Activated naive CD8-positive, alpha-beta T cell treated with anti-CD3 and anti-CD28 coated beads, Interleukin-2, amount 10 ng/mL, durations not matched to agents 7 days and 5 days (primary cell): ENCODE data around the gene TPBG. TPM values are rescaled to one million over a fixed set of nuclear protein-coding genes. Genes with fewer than 3 reads are reported as not detected.

Experiments
- ATAC-seq: fragments of 150-1000 bp; cut with Tn5 transposase; one replicate; pipeline ENCODE4 v1.10.0; 2021; ENCODE audit warnings: low read depth, moderate library complexity
- POLR2A ChIA-PET: fragments of 350-600 bp; sonication (Branson Sonifier 250); formaldehyde crosslinking; loops from one replicate; lab custom pipeline; 2021; ENCODE audit warnings: antibody characterized with exemption; lab: Charles Lee
- DNase-seq: peaks from one replicate; pipeline ENCODE4 v3.0.0; 2021
- H3K27ac Mint-ChIP-seq: one replicate; pipeline ENCODE4 v1.8.0; 2022; ENCODE audit warnings: mild to moderate bottlenecking, mixed read lengths
- H3K27me3 Mint-ChIP-seq: one replicate; pipeline ENCODE4 v1.8.0; 2022; ENCODE audit warnings: mild to moderate bottlenecking, moderate library complexity, mixed read lengths
- H3K36me3 Mint-ChIP-seq: one replicate; pipeline ENCODE4 v1.8.0; 2021; ENCODE audit warnings: mild to moderate bottlenecking, mixed read lengths
- H3K4me1 Mint-ChIP-seq: one replicate; pipeline ENCODE4 v1.8.0; 2021; ENCODE audit warnings: mixed read lengths
- H3K4me3 Mint-ChIP-seq: one replicate; pipeline ENCODE4 v1.8.0; 2022; ENCODE audit warnings: mild to moderate bottlenecking, moderate library complexity, mixed read lengths
- H3K9me3 Mint-ChIP-seq: one replicate; pipeline ENCODE4 v1.8.0; 2021; ENCODE audit warnings: mixed read lengths
- total RNA-seq, 2 experiments: library from RNA; stranded (reverse); gene quantifications; one replicate each; pipeline ENCODE4 v1.2.3, GENCODE V29; 2021

Gene TPBG
- total RNA-seq, 2 experiments from 2014 or later, result 0.11 to 0.17 TPM

DNA sequence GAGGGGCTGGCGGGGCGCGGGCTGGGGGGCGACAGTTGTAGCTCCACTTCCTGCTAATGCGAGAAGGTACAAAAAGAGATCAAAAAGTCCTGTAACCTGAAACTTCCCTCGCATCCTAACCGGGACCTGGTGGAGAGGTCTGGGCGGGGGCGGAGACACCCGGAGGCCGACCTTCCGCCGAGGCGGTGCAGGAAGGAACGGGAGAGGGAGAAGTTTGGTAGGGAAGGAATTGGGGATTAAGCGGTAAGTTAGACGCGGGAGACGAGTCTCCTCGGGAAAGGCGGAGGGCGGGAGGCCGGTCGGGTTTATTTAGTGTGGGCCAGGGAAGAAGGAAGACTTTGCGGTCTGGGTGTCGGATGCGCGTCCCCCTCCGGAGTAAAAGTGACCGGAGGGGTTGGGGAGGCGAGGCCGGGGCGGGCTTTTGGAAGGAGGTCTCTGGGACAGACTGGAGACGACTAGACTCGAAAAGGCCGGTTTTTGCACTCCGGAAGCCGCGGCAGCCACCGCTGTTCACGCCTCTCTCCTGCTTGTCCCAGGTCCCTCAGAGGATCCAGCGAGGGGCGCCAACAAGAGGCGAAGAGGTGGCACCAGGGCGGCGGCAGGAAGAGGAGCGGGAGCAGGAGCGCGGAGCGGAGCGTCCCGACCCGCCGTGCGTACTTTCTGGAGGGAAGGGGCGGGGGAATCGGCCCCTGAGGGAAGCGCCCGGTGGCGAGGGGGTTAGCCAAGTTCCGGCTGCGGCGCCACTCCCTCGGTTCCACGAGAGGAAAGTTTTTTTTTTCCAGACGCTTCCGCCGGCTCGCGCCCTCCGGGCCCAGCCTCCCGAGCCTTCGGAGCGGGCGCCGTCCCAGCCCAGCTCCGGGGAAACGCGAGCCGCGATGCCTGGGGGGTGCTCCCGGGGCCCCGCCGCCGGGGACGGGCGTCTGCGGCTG is 734 bp downstream of the TPBG start:
- no peaks in the 10 kb centered on the region for H3K9me3 Mint-ChIP-seq
- H3K4me3 Mint-ChIP-seq, result peak overlapping the region; percentile 79
- peak overlapping the region; percentile 48 for H3K27ac Mint-ChIP-seq
- DNase-seq (peak; percentile 37), ATAC-seq (no peak)
- peaks cover 56% of the 10 kb centered on the region for H3K27me3 Mint-ChIP-seq
- peaks cover 6% of the 10 kb centered on the region for H3K4me1 Mint-ChIP-seq
- POLR2A ChIA-PET, result no interaction called here
- H3K36me3 Mint-ChIP-seq, result no peaks in the 10 kb centered on the region

DNA sequence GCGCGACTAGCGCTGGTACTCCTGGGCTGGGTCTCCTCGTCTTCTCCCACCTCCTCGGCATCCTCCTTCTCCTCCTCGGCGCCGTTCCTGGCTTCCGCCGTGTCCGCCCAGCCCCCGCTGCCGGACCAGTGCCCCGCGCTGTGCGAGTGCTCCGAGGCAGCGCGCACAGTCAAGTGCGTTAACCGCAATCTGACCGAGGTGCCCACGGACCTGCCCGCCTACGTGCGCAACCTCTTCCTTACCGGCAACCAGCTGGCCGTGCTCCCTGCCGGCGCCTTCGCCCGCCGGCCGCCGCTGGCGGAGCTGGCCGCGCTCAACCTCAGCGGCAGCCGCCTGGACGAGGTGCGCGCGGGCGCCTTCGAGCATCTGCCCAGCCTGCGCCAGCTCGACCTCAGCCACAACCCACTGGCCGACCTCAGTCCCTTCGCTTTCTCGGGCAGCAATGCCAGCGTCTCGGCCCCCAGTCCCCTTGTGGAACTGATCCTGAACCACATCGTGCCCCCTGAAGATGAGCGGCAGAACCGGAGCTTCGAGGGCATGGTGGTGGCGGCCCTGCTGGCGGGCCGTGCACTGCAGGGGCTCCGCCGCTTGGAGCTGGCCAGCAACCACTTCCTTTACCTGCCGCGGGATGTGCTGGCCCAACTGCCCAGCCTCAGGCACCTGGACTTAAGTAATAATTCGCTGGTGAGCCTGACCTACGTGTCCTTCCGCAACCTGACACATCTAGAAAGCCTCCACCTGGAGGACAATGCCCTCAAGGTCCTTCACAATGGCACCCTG is 1.6 kb downstream of the TPBG start:
- DNase-seq (peak; percentile 32), ATAC-seq (no peak)
- H3K4me1 Mint-ChIP-seq, result peaks cover 6% of the 10 kb centered on the region
- H3K4me3 Mint-ChIP-seq, result peak overlapping the region; percentile 65
- POLR2A ChIA-PET, result no interaction called here
- H3K27ac Mint-ChIP-seq, result no peak overlapping the region
- peaks cover 56% of the 10 kb centered on the region for H3K27me3 Mint-ChIP-seq
- H3K9me3 Mint-ChIP-seq, result no peaks in the 10 kb centered on the region
- H3K36me3 Mint-ChIP-seq, result no peaks in the 10 kb centered on the region

DNA sequence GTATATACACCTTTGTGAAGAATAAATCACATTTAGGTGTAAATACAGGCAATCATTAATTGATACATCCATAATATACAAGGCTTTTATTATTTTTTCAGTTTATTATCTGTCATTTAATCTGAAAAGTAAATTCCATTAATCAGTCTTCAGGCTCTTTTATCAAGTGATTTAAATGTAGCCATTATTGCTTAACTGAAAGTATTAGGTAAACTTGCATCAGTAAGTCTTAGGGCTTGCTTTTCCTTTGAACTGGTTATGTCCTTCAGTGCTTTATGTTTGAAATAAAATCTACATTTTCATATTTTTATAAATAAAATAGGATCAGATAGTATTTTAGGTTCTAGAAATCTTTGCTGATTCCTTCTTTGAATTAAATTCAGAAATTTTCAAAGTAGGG is 4.1 kb downstream of the TPBG start:
- POLR2A ChIA-PET, result no interaction called here
- Mint-ChIP-seq H3K27ac (no peak overlapping the region), H3K27me3 (peaks cover 41% of the 10 kb centered on the region), H3K4me1 (peaks cover 6% of the 10 kb centered on the region), H3K9me3 (no peaks in the 10 kb centered on the region), H3K4me3 (no peak overlapping the region), H3K36me3 (no peaks in the 10 kb centered on the region)
- DNase-seq (no peak), ATAC-seq (no peak)

DNA sequence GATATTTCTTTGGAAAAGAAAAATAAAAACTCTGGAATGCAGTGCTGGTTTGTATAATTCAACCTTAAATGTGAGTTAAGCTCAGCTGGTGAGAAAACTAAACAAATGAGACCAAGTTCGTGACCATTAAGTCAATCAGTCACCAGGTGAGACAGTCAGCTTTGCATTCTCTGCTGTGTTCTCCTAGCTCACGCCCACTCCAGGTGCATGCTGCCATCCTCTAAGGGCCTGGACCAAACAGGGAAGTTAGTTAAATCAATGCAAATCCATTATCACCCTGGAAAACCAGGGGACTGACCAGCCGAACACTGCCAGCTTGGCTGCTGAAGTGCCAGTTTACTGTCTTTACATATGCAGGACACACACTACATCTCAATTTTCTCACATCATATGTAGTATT is 7.2 kb downstream of the TPBG start:
- no peak for ATAC-seq
- no peak overlapping the region for H3K27ac Mint-ChIP-seq
- DNase-seq, result no peak
- H3K9me3 Mint-ChIP-seq, result peaks cover under 1% of the 10 kb centered on the region
- POLR2A ChIA-PET, result no interaction called here
- no peak overlapping the region for H3K4me3 Mint-ChIP-seq
- H3K36me3 Mint-ChIP-seq, result no peaks in the 10 kb centered on the region
- H3K4me1 Mint-ChIP-seq, result no peaks in the 10 kb centered on the region
- H3K27me3 Mint-ChIP-seq, result peaks cover 17% of the 10 kb centered on the region

DNA sequence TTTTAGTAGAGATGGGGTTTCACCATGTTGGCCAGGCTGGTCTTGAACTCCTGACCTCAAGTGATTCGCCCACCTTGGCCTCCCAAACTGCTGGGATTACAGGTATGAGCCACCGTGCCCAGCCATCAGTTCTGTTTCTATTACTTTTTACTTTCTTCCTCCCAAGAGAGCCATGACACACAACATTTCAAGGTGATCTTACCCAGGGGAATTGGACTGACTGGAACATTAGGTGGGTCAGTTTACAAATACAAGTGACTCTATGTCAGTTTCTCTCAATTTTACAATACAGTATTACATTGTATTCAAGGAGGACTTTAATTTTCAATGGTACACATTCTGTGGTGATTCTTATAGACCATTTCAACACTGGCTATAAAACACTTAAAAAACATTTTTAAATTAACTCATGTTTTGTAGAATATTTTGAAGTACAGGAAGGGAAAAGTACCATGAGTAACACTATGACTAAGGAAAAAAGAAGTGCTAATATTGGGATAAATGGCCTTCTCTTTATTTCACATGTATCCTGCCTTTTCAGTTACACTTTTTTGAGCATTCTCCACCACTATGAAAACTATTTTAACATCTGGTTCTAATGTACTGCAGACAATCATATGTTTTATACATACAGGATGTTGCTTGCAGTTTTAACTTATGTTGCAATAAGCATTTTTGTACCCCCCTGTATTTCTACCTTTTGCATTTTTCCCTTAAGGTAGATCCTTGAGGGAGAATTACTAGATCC is 8.4 kb downstream of the TPBG start:
- H3K27ac Mint-ChIP-seq, result no peak overlapping the region
- POLR2A ChIA-PET, result no interaction called here
- H3K27me3 Mint-ChIP-seq, result peaks cover 7% of the 10 kb centered on the region
- no peaks in the 10 kb centered on the region for H3K4me1 Mint-ChIP-seq
- DNase-seq (no peak), ATAC-seq (no peak)
- no peak overlapping the region for H3K4me3 Mint-ChIP-seq
- no peaks in the 10 kb centered on the region for H3K36me3 Mint-ChIP-seq
- peaks cover 2% of the 10 kb centered on the region for H3K9me3 Mint-ChIP-seq

DNA sequence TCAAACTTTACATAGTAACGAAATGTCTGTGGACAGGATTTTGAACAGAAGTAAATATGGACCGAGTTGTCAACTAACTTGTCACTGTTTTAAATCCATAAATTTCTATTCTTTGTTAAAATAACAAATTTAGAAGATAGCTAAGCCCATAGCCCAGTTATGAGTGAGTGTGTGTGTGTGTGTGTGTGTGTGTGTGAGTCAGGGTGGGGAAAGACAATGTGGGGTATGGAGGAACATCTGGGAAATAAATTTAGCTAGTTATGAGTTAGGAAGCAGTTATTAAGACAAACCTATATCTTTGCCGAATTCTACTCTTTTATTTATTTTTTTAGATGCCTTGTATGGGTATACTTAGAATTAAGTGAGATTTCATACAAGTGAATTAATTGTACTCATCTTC is 9.0 kb downstream of the TPBG start:
- peaks cover 3% of the 10 kb centered on the region for H3K9me3 Mint-ChIP-seq
- H3K27me3 Mint-ChIP-seq, result peaks cover 6% of the 10 kb centered on the region
- no peak overlapping the region for H3K27ac Mint-ChIP-seq
- POLR2A ChIA-PET, result no interaction called here
- DNase-seq (no peak), ATAC-seq (no peak)
- no peaks in the 10 kb centered on the region for H3K4me1 Mint-ChIP-seq
- no peaks in the 10 kb centered on the region for H3K36me3 Mint-ChIP-seq
- H3K4me3 Mint-ChIP-seq, result no peak overlapping the region

DNA sequence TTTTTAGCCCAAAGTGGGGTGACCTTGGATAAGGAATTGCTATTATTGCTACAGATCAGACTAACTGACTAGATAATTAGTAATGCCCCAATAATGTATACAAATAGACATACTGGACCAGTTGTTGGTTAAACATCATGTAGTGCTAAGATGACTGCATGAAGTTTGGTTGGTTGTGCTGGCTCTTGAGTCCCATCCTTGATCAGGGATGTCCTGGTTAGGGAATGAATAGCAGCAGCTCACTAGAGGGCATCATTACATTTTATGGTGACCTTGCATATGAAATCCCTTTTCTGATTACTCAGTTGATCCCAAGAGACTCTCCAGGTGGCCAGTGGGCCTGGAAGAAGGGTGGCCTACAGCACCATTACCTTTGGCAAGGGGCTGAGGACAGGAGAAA is 10.9 kb downstream of the TPBG start:
- ATAC-seq (no peak), DNase-seq (no peak)
- Mint-ChIP-seq H3K4me1 (no peaks in the 10 kb centered on the region), H3K4me3 (no peak overlapping the region), H3K36me3 (no peaks in the 10 kb centered on the region), H3K9me3 (peaks cover 4% of the 10 kb centered on the region), H3K27ac (no peak overlapping the region), H3K27me3 (peaks cover 4% of the 10 kb centered on the region)
- POLR2A ChIA-PET, result no interaction called here

DNA sequence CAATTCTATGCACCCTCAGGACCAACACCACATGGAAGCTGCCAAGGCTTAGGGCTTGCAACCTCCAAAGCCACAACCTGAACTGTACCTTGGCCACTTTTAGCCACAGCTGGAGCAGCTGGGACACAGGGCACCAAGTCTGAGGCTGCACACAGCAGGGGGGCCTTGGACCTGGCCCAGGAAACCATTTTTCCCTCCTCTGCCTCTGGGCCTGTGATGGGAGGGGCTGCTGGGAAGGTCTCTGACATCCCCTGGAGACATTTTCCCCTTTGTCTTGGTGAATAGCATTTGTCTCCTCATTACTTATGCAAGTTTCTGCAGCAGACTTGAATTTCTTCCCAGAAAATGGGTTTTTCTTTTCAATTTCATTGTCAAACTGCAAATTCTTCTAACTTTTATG is 13.0 kb downstream of the TPBG start:
- H3K4me3 Mint-ChIP-seq, result no peak overlapping the region
- DNase-seq (no peak), ATAC-seq (no peak)
- H3K27me3 Mint-ChIP-seq, result peaks cover 3% of the 10 kb centered on the region
- H3K9me3 Mint-ChIP-seq, result peaks cover 4% of the 10 kb centered on the region
- H3K36me3 Mint-ChIP-seq, result no peaks in the 10 kb centered on the region
- POLR2A ChIA-PET, result no interaction called here
- no peaks in the 10 kb centered on the region for H3K4me1 Mint-ChIP-seq
- no peak overlapping the region for H3K27ac Mint-ChIP-seq

DNA sequence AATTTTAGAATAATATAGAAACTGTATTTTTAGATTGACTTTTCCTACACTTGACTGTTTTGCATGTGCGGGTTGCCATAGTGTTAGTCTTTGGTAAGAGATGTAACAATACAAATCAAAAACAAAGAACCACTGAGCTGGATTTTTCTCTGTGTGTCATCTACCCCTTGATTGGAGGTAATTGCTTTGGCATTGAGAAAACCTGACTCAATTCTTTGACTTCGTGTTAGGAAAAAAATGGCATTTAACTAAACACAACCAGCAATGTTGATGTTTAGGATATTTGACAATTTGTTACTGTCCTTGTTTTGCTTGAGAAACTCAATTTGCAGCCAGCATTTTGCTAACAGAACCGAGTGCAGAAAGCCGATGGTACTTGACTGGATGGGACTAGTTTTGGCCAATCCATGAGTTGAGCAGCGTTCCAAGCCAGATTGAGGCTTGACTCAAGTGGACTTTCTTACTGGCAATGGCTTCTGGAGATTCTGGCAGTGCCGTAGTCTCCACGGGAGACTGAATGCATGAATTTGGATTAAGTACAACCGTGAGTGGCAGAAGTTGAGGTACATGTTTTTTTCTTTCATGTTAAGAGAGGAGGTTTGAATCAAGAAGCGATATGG is 17.1 kb downstream of the TPBG start:
- Mint-ChIP-seq H3K4me1 (no peaks in the 10 kb centered on the region), H3K27ac (no peak overlapping the region), H3K36me3 (no peaks in the 10 kb centered on the region), H3K4me3 (no peak overlapping the region), H3K27me3 (peaks cover 1% of the 10 kb centered on the region), H3K9me3 (peaks cover 4% of the 10 kb centered on the region)
- DNase-seq (no peak), ATAC-seq (no peak)
- POLR2A ChIA-PET, result no interaction called here

DNA sequence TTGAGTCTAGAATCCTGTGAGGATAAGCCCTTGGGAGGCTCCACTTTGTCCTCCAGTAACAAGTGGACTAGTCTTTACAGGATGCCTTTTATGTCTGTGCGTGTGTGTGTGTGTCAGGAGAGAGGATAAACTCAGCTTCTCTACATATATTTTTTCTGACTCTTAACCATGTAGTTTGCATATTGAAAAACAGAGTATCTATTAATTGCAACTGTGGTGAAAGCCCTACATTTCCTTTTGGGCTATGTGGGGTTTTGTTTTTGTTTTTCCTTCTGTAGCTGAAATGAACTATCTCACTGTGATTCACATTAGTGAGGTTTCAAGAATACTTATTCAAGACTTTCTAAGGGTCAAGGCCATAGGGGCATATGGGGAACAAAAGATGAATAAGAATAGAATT is 17.7 kb downstream of the TPBG start:
- Mint-ChIP-seq H3K27me3 (peaks cover 3% of the 10 kb centered on the region), H3K27ac (no peak overlapping the region)
- no peak for ATAC-seq

DNA sequence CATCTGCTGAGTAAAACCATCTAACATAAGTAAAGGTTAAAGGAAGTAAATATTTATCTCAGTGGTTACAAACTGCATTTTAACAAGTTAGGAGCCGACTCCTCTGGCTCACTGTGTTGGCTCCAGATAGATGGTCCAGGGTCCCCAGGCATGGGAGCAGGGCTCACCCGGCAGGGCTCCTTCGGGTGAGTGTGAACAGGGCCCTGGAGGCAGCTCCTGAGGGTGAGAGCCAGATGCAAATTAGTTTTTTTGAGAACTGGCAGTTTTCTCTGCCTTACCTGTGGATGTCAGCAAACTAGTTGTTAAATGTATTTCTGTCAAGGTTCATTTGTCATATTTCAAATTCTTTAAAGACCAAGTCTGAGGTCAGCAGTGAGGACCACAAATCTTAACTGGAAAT is 21.5 kb downstream of the TPBG start:
- Mint-ChIP-seq H3K4me1 (no peaks in the 10 kb centered on the region), H3K27ac (no peak overlapping the region), H3K9me3 (no peaks in the 10 kb centered on the region), H3K27me3 (peaks cover 3% of the 10 kb centered on the region), H3K36me3 (no peaks in the 10 kb centered on the region), H3K4me3 (no peak overlapping the region)
- ATAC-seq, result no peak
- DNase-seq, result no peak
- POLR2A ChIA-PET, result no interaction called here

More for the DNA sequence above, 17.7 kb downstream of the TPBG start:
- Mint-ChIP-seq H3K36me3 (no peaks in the 10 kb centered on the region), H3K4me3 (no peak overlapping the region), H3K4me1 (no peaks in the 10 kb centered on the region), H3K9me3 (peaks cover 2% of the 10 kb centered on the region)
- no peak for DNase-seq
- POLR2A ChIA-PET, result no interaction called here

DNA sequence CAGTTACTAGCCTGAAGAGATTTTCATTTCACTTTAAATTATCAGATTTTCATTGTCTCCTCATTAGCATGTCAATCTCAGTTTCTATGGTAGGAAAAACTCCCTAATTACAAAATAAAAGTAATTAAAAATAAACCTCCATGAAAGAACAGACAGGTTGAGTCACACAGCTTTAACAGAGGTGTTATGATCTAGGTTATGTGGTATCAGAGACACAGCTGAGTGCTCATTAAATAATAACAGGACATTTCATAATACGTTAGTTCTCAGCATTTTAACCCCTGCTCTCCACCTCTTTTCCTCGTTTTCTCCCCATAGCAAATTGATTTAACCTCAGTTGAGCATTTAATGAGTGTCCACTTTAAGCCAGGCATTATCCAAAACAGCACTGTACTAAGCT is 21.9 kb downstream of the TPBG start:
- DNase-seq, result no peak
- no peaks in the 10 kb centered on the region for H3K36me3 Mint-ChIP-seq
- peaks cover 3% of the 10 kb centered on the region for H3K27me3 Mint-ChIP-seq
- no peak overlapping the region for H3K4me3 Mint-ChIP-seq
- H3K4me1 Mint-ChIP-seq, result no peaks in the 10 kb centered on the region
- no peaks in the 10 kb centered on the region for H3K9me3 Mint-ChIP-seq
- no peak for ATAC-seq
- POLR2A ChIA-PET, result no interaction called here
- H3K27ac Mint-ChIP-seq, result no peak overlapping the region

DNA sequence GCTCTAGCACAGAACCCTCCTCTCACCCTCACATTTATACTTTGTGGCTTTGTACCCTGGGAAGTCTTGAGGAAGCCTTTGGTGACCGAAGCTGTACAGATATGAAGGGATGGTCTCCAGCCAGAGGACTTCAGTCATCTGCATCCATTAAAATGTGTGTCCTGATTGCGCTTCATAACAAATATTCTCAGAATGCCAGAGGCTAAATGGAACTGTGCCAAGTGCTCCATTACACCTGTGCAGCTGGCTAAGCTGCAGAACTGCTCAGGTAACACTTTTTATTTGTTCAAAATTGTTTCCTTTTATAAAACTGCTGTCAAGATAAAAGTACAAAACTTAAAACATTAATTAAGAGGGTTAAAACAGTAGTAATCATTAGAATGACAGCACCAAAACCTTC is 22.3 kb downstream of the TPBG start:
- ATAC-seq (no peak), DNase-seq (no peak)
- H3K4me1 Mint-ChIP-seq, result no peaks in the 10 kb centered on the region
- no peaks in the 10 kb centered on the region for H3K36me3 Mint-ChIP-seq
- no peaks in the 10 kb centered on the region for H3K9me3 Mint-ChIP-seq
- H3K4me3 Mint-ChIP-seq, result no peak overlapping the region
- POLR2A ChIA-PET, result no interaction called here
- no peak overlapping the region for H3K27ac Mint-ChIP-seq
- H3K27me3 Mint-ChIP-seq, result peaks cover 3% of the 10 kb centered on the region
